GM23338 (cell line): ENCODE data around the gene RAP1GAP2. TPM values are rescaled to one million over a fixed set of nuclear protein-coding genes. Genes with fewer than 3 reads are reported as not detected.
"Not testable (repeated sequence)": the region's sequence is repeated elsewhere in the genome, so short reads cannot be mapped to it uniquely, and the experiment has no call there.

Experiments used
- ATAC-seq: fragments of 200-7000 bp; cut with Tn5 transposase; 3 replicates; pipeline ENCODE4 v1.9.1; 2020
- DNase-seq: peaks from one replicate; pipeline ENCODE4 v3.0.0-alpha.2; 2015; ENCODE audit warnings: low spot score
- H2AFZ ChIP-seq: fragments of 200-600 bp; sonication (generic); 2 replicates; pipeline ENCODE4 v1.8.0; 2016; ENCODE audit warnings: antibody characterized with exemption, mild to moderate bottlenecking, moderate library complexity
- H3F3A ChIP-seq: fragments of 200-600 bp; sonication (generic); replicated peaks from 2 replicates; pipeline ENCODE4 v1.8.0; 2017; ENCODE audit warnings: antibody characterized with exemption, mixed run types, low read depth
- H3K27ac ChIP-seq: fragments of 200-600 bp; sonication (generic); 2 replicates; pipeline ENCODE4 v1.6.1; 2016; ENCODE audit warnings: low read depth
- H3K27me3 ChIP-seq: fragments of 200-600 bp; sonication (generic); 2 replicates; pipeline ENCODE4 v1.8.0; 2016; ENCODE audit warnings: mild to moderate bottlenecking, mixed run types, moderate library complexity; ENCODE audit not compliant: insufficient read depth
- H3K36me3 ChIP-seq: fragments of 200-600 bp; sonication (generic); 2 replicates; pipeline ENCODE4 v1.8.0; 2016; ENCODE audit warnings: mild to moderate bottlenecking; ENCODE audit not compliant: insufficient read depth
- H3K4me1 ChIP-seq: fragments of 200-600 bp; sonication (generic); 2 replicates; pipeline ENCODE4 v1.8.0; 2016; ENCODE audit warnings: mild to moderate bottlenecking, moderate library complexity; ENCODE audit not compliant: insufficient read depth
- H3K4me2 ChIP-seq: fragments of 200-600 bp; sonication (generic); 2 replicates; pipeline ENCODE4 v1.7.1; 2017; ENCODE audit warnings: mixed run types
- H3K4me3 ChIP-seq: fragments of 200-600 bp; sonication (generic); 2 replicates; pipeline ENCODE4 v1.6.1; 2016; ENCODE audit warnings: mixed run types
- H3K79me2 ChIP-seq: fragments of 200-600 bp; sonication (generic); replicated peaks from 2 replicates; pipeline ENCODE4 v1.8.0; 2017; ENCODE audit warnings: mild to moderate bottlenecking; ENCODE audit not compliant: insufficient read depth
- H3K9me2 ChIP-seq: fragments of 200-600 bp; sonication (generic); 2 replicates; pipeline ENCODE4 v1.8.0; 2017; ENCODE audit not compliant: insufficient read depth
- H4K20me1 ChIP-seq: fragments of 200-600 bp; sonication (generic); replicated peaks from 2 replicates; pipeline ENCODE4 v1.8.0; 2017; ENCODE audit warnings: mild to moderate bottlenecking; ENCODE audit not compliant: insufficient read depth
- H3K27ac Mint-ChIP-seq: 2 replicates; pipeline ENCODE4 v1.8.0; 2020; ENCODE audit warnings: inconsistent platforms, mild to moderate bottlenecking, moderate library complexity, mixed read lengths
- H3K27me3 Mint-ChIP-seq: 3 replicates; pipeline ENCODE4 v1.8.0; 2022; ENCODE audit warnings: low read depth, mild to moderate bottlenecking, moderate library complexity, mixed read lengths, inconsistent platforms; ENCODE audit not compliant: insufficient read depth, poor library complexity
- H3K36me3 Mint-ChIP-seq: 3 replicates; pipeline ENCODE4 v1.8.0; 2021; ENCODE audit warnings: low read depth, mild to moderate bottlenecking, inconsistent platforms, moderate library complexity, mixed read lengths
- H3K4me1 Mint-ChIP-seq: 3 replicates; pipeline ENCODE4 v1.8.0; 2020; ENCODE audit warnings: mild to moderate bottlenecking, inconsistent platforms, mixed read lengths
- H3K4me3 Mint-ChIP-seq: 3 replicates; pipeline ENCODE4 v1.8.0; 2021; ENCODE audit warnings: moderate library complexity, mild to moderate bottlenecking, inconsistent platforms, mixed read lengths
- H3K9me3 Mint-ChIP-seq: 3 replicates; pipeline ENCODE4 v1.8.0; 2020; ENCODE audit warnings: moderate library complexity, mild to moderate bottlenecking, inconsistent platforms, mixed read lengths
- EZH2phosphoT487 ChIP-seq: fragments of 200-600 bp; sonication (generic); IDR thresholded peaks from one replicate; pipeline ENCODE4 v1.8.1; 2018; ENCODE audit warnings: antibody characterized with exemption; ENCODE audit not compliant: unreplicated experiment
- JUNB ChIP-seq: IDR thresholded peaks from one replicate; pipeline ENCODE4 v1.6.1; 2016; ENCODE audit warnings: antibody characterized with exemption; ENCODE audit not compliant: unreplicated experiment
- NANOG ChIP-seq: IDR thresholded peaks from 2 replicates; pipeline ENCODE4 v1.6.1; 2016; ENCODE audit warnings: antibody characterized with exemption, borderline replicate concordance
- POLR2AphosphoS5 ChIP-seq: IDR thresholded peaks from 2 replicates; pipeline ENCODE4 v1.6.1; 2016; ENCODE audit warnings: antibody characterized with exemption, low read depth
- ZNF114 ChIP-seq: fragments of 250-450 bp; sonication (Bioruptor Pico); IDR thresholded peaks from 2 replicates; pipeline ENCODE4 v1.5.0; 2020; ENCODE audit warnings: mild to moderate bottlenecking, moderate library complexity
- polyA plus RNA-seq: library from polyadenylated mRNA; unstranded; fragments of >200 nt; fragmentation: Nextera tagmentation; extraction: Ambion mirVana; gene quantifications from 2 replicates; pipeline ENCODE4 v1.2.1, GENCODE V29; 2016
- total RNA-seq: library from RNA; depleted of rRNA; stranded (reverse); fragments of >200 nt; shearing (Covaris generic); gene quantifications from 2 replicates; pipeline ENCODE4 v1.2.3, GENCODE V29; 2014
- TF ChIP-seq, protein P1 (sequence below): fragments of 250-450 bp; sonication (Bioruptor Pico); IDR thresholded peaks from 2 replicates; pipeline ENCODE4 v1.5.0; 2020; ENCODE audit warnings: mild to moderate bottlenecking, moderate library complexity

Gene RAP1GAP2
- total and polyA plus RNA-seq, 2 experiments from 2014 or later: 17.8 to 46.1 TPM

DNA sequence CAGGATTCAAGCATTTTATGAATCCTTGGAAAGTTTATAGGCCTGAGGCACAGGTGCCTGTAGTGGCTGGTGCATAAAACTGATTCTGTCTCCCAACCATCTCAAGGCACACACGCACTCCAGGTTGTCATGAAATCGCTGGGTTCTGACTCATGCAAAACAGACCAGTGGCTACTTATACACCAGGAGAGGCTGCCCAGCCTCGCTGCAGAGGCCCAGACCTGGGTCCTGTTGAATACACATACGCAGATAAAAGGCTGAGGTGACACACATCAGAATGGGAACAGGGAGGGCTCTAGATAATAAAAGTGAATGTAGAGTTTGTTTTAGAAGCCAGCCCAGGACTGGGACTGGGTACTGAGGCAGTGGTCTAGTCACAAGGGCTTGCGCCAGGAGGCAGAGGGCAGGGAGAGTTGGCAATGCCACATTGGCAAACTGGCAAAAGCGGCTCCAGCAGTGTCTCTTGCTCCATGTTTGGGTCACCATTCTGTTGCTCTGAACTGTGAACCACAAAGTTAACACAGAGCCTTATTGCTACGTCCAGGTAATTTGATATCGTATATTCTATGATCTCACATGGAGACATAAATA, 253.6 kb downstream of the RAP1GAP2 start:
- no peaks in the 10 kb centered on the region for H3K79me2 ChIP-seq
- H2AFZ ChIP-seq: no peak overlapping the region
- no peaks in the 10 kb centered on the region for H3K4me1 ChIP-seq
- H3F3A ChIP-seq: no peaks in the 10 kb centered on the region
- Mint-ChIP-seq H3K36me3 (no peaks in the 10 kb centered on the region), H3K9me3 (peaks cover 4% of the 10 kb centered on the region; the same call in 2 of the 3 replicates), H3K27ac (no peak overlapping the region), H3K4me1 (no peaks in the 10 kb centered on the region), H3K27me3 (peaks cover 5% of the 10 kb centered on the region), H3K4me3 (peak overlapping the region; percentile 95; the same call in 2 of the 3 replicates)
- H3K27ac ChIP-seq: no peak overlapping the region
- H3K4me3 ChIP-seq: peak overlapping the region; percentile 60
- ATAC-seq (no peak), DNase-seq (no peak)
- no peaks in the 10 kb centered on the region for H3K27me3 ChIP-seq
- H3K9me2 ChIP-seq: no peaks in the 10 kb centered on the region
- H3K4me2 ChIP-seq: peak overlapping the region; percentile 78
- H3K36me3 ChIP-seq: no peaks in the 10 kb centered on the region
- TF ChIP-seq EZH2phosphoT487 (no peak), JUNB (no peak), NANOG (no peak), ZNF114 (no peak), POLR2AphosphoS5 (no peak)
- TF ChIP-seq, protein P1, sequence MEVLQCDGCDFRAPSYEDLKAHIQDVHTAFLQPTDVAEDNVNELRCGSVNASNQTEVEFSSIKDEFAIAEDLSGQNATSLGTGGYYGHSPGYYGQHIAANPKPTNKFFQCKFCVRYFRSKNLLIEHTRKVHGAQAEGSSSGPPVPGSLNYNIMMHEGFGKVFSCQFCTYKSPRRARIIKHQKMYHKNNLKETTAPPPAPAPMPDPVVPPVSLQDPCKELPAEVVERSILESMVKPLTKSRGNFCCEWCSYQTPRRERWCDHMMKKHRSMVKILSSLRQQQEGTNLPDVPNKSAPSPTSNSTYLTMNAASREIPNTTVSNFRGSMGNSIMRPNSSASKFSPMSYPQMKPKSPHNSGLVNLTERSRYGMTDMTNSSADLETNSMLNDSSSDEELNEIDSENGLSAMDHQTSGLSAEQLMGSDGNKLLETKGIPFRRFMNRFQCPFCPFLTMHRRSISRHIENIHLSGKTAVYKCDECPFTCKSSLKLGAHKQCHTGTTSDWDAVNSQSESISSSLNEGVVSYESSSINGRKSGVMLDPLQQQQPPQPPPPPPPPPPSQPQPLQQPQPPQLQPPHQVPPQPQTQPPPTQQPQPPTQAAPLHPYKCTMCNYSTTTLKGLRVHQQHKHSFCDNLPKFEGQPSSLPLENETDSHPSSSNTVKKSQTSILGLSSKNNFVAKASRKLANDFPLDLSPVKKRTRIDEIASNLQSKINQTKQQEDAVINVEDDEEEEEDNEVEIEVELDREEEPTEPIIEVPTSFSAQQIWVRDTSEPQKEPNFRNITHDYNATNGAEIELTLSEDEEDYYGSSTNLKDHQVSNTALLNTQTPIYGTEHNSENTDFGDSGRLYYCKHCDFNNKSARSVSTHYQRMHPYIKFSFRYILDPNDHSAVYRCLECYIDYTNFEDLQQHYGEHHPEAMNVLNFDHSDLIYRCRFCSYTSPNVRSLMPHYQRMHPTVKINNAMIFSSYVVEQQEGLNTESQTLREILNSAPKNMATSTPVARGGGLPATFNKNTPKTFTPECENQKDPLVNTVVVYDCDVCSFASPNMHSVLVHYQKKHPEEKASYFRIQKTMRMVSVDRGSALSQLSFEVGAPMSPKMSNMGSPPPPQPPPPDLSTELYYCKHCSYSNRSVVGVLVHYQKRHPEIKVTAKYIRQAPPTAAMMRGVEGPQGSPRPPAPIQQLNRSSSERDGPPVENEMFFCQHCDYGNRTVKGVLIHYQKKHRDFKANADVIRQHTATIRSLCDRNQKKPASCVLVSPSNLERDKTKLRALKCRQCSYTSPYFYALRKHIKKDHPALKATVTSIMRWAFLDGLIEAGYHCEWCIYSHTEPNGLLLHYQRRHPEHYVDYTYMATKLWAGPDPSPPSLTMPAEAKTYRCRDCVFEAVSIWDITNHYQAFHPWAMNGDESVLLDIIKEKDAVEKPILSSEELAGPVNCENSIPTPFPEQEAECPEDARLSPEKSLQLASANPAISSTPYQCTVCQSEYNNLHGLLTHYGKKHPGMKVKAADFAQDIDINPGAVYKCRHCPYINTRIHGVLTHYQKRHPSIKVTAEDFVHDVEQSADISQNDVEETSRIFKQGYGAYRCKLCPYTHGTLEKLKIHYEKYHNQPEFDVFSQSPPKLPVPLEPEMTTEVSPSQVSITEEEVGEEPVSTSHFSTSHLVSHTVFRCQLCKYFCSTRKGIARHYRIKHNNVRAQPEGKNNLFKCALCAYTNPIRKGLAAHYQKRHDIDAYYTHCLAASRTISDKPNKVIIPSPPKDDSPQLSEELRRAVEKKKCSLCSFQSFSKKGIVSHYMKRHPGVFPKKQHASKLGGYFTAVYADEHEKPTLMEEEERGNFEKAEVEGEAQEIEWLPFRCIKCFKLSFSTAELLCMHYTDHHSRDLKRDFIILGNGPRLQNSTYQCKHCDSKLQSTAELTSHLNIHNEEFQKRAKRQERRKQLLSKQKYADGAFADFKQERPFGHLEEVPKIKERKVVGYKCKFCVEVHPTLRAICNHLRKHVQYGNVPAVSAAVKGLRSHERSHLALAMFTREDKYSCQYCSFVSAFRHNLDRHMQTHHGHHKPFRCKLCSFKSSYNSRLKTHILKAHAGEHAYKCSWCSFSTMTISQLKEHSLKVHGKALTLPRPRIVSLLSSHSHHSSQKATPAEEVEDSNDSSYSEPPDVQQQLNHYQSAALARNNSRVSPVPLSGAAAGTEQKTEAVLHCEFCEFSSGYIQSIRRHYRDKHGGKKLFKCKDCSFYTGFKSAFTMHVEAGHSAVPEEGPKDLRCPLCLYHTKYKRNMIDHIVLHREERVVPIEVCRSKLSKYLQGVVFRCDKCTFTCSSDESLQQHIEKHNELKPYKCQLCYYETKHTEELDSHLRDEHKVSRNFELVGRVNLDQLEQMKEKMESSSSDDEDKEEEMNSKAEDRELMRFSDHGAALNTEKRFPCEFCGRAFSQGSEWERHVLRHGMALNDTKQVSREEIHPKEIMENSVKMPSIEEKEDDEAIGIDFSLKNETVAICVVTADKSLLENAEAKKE (CRISPR knock-in tag): no peak
- H4K20me1 ChIP-seq: no peaks in the 10 kb centered on the region

DNA sequence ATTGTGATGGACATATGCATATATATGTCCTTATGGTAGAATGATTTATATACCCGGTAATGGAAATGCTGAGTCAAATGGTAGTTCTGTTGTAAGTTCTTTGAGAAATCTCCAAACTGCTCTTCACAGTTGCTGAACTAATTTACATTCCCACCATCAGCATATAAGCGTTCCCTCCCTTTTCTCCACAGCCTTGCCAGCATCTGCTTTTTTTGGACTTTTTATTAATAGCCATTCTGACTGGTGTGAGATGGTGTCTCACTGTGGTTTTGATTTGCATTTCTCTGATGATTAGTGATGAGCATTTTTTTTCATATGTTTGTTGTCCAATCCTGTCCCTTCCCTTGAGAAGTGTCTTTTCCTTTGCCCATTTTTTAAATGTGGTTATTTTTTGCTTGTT, 258.6 kb downstream of the RAP1GAP2 start:
- H3K27ac ChIP-seq, H3K9me3 Mint-ChIP-seq, H4K20me1 ChIP-seq, H3K9me2 ChIP-seq, H3K27ac Mint-ChIP-seq, H3F3A ChIP-seq, H3K4me2 ChIP-seq, H3K4me3 Mint-ChIP-seq, H3K27me3 ChIP-seq, H3K4me1 ChIP-seq, H3K4me1 Mint-ChIP-seq, H2AFZ ChIP-seq, H3K36me3 ChIP-seq, DNase-seq, ATAC-seq, H3K79me2 ChIP-seq, H3K4me3 ChIP-seq, H3K36me3 Mint-ChIP-seq, H3K27me3 Mint-ChIP-seq: not testable (repeated sequence)

DNA sequence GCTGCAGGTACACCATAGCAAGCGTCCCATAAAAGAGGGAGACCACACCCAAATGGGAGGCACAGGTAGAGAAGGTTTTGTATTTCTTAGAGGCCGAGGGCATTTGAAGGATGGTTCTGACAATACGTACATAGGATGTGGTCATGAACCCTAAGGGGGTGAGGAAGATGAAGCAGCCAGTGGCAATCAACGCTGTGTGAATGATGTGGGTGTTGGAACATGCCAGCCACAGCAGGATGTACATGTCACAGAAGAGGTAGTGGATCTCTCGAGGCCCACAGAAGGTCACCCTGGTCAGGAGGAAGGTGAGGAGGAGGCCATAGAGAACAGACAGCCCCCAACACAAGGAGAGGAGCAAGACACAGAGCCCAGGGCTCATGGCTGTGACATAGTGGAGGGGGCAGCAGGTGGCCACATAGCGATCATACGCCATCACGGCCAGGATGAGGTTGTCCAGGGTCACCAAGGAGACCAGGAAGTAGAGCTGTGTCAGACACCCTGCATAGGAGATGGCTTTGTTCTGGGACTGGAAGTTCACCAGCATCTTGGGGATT, 266.7 kb downstream of the RAP1GAP2 start:
- H3K27ac Mint-ChIP-seq, H3K4me2 ChIP-seq, DNase-seq, H3K27me3 Mint-ChIP-seq, H3K4me3 ChIP-seq, H3K9me3 Mint-ChIP-seq, H4K20me1 ChIP-seq, H3K4me1 Mint-ChIP-seq, H3K4me1 ChIP-seq, H3K36me3 Mint-ChIP-seq, H3K36me3 ChIP-seq, H3K27me3 ChIP-seq, H2AFZ ChIP-seq, H3F3A ChIP-seq, H3K4me3 Mint-ChIP-seq, H3K27ac ChIP-seq, H3K9me2 ChIP-seq, H3K79me2 ChIP-seq, ATAC-seq: not testable (repeated sequence)

GRCh38 chr17:3063507-3063906, 267.3 kb downstream of the RAP1GAP2 start, which contains the start of gene OR1D5:
OR1D5 (minus strand) TSS chr17:3063607; CDS start chr17:3063607, 0 bp downstream.
- DNase-seq, H3K27ac Mint-ChIP-seq, H3K27me3 Mint-ChIP-seq: not testable (repeated sequence)

More at GRCh38 chr17:3063507-3063906, 267.3 kb downstream of the RAP1GAP2 start, which contains the start of gene OR1D5:
- H3K4me2 ChIP-seq, H3K4me1 ChIP-seq, H2AFZ ChIP-seq, H3K4me3 ChIP-seq, H3K9me3 Mint-ChIP-seq, H3K4me3 Mint-ChIP-seq, H4K20me1 ChIP-seq, H3K4me1 Mint-ChIP-seq, H3K27ac ChIP-seq, ATAC-seq, H3K9me2 ChIP-seq, H3K36me3 ChIP-seq, H3K27me3 ChIP-seq, H3F3A ChIP-seq, H3K36me3 Mint-ChIP-seq, H3K79me2 ChIP-seq: not testable (repeated sequence)
